Breast epithelium (tissue), 3 donors: ENCODE measurements around the gene HUS1.

Experiments
- CTCF ChIP-seq, 3 donors: fragments of 450-650 bp; IDR thresholded peaks; one replicate each; pipeline ENCODE4 v1.5.1; 2016 to 2017; ENCODE audit warnings: antibody characterized with exemption in 3 of 3, mild to moderate bottlenecking in 3 of 3, moderate library complexity in 3 of 3
- POLR2A ChIP-seq: fragments of 450-650 bp; IDR thresholded peaks from one replicate; pipeline ENCODE4 v1.6.1; 2016; ENCODE audit warnings: antibody characterized with exemption, mild to moderate bottlenecking, moderate library complexity

- no peak for TF ChIP-seq CTCF (IDR thresholded peaks at IDR 0.05)
- TF ChIP-seq POLR2A, result no peak
These were observed 34.7 kb downstream of the HUS1 start for GRCh38 chr7:47944536-47945260.
